DMS53 treated with DMSO at 0.1 percent for 48 hours (cell line): Measurements from ENCODE around the gene SRCIN1.
A peak's percentile ranks its signal among the peaks of the same experiment; 100 is the strongest.
"Not testable (repeated sequence)": the region's sequence is repeated elsewhere in the genome, so short reads cannot be mapped to it uniquely, and the experiment has no call there.

Experiments
- DNase-seq: peaks from one replicate; lab custom pipeline; 2025; ENCODE audit not compliant: unreplicated experiment; lab: John Stamatoyannopoulos, UW

The SRCIN1 gene

GRCh38 chr17:38546396-38546795 lies 59.4 kb downstream of the SRCIN1 start:
- DNase-seq = no peak

GRCh38 chr17:38545531-38546225 lies 60.1 kb downstream of the SRCIN1 start:
- DNase-seq = no peak

- DNase-seq = no peak
These were observed 60.9 kb downstream of the SRCIN1 start for GRCh38 chr17:38544839-38545209.

- no peak for DNase-seq
These were observed 61.4 kb downstream of the SRCIN1 start for GRCh38 chr17:38544175-38544838.

GRCh38 chr17:38543403-38544174 lies 62.2 kb downstream of the SRCIN1 start:
- no peak for DNase-seq

GRCh38 chr17:38542286-38542685 lies 63.5 kb downstream of the SRCIN1 start:
- DNase-seq = no peak

- no peak for DNase-seq
These were observed 64.5 kb downstream of the SRCIN1 start for GRCh38 chr17:38541281-38541680.

- no peak for DNase-seq
These were observed 65.2 kb downstream of the SRCIN1 start for GRCh38 chr17:38540514-38541045.

- DNase-seq = peak; percentile 63
These were observed 66.4 kb downstream of the SRCIN1 start for GRCh38 chr17:38539386-38539785.

GRCh38 chr17:38538906-38539305 lies 66.8 kb downstream of the SRCIN1 start:
- DNase-seq = peak; percentile 84

- DNase-seq = no peak
These were observed 69.1 kb downstream of the SRCIN1 start for GRCh38 chr17:38536661-38537060.

- DNase-seq = no peak
These were observed 69.9 kb downstream of the SRCIN1 start for GRCh38 chr17:38535886-38536285.

- no peak for DNase-seq
These were observed 71.3 kb downstream of the SRCIN1 start for GRCh38 chr17:38534498-38534885.

GRCh38 chr17:38533866-38534497 lies 71.8 kb downstream of the SRCIN1 start:
- no peak for DNase-seq

GRCh38 chr17:38533241-38533640 lies 72.5 kb downstream of the SRCIN1 start:
- no peak for DNase-seq

GRCh38 chr17:38532451-38532850 lies 73.3 kb downstream of the SRCIN1 start:
- DNase-seq = no peak

- DNase-seq = not testable (repeated sequence)
These were observed 74.0 kb downstream of the SRCIN1 start for GRCh38 chr17:38531761-38532160.

GRCh38 chr17:38530856-38531255 lies 74.9 kb downstream of the SRCIN1 start:
- not testable (repeated sequence) for DNase-seq

GRCh38 chr17:38528141-38528540 lies 77.6 kb downstream of the SRCIN1 start:
- not testable (repeated sequence) for DNase-seq

GRCh38 chr17:38526526-38526925 lies 79.2 kb downstream of the SRCIN1 start:
- DNase-seq = not testable (repeated sequence)

- no peak for DNase-seq
These were observed 93.2 kb downstream of the SRCIN1 start for GRCh38 chr17:38512473-38513058.
